PC-3 (cell line): Measurements from ENCODE around the gene MRAS.

Experiments
- CTCF ChIP-seq: fragments of 300-600 bp; sonication (generic); conservative IDR thresholded peaks from 2 replicates; pipeline ENCODE4 v1.5.1; 2017; ENCODE audit warnings: antibody characterized with exemption, low read depth, mild to moderate bottlenecking, low read length
- EZH2 ChIP-seq: fragments of 300-600 bp; sonication (generic); IDR thresholded peaks from one replicate; pipeline ENCODE4 v1.6.1; 2017; ENCODE audit warnings: antibody characterized with exemption, mild to moderate bottlenecking, low read length; ENCODE audit not compliant: unreplicated experiment
- EZH2phosphoT487 ChIP-seq: fragments of 300-600 bp; sonication (generic); IDR thresholded peaks from 2 replicates; pipeline ENCODE4 v1.6.1; 2018; ENCODE audit warnings: mild to moderate bottlenecking, antibody characterized with exemption, low read length, borderline replicate concordance

GRCh38 chr3:138439646-138440045 is 91.3 kb downstream of the MRAS start:
- TF ChIP-seq CTCF (no peak), EZH2 (no peak), EZH2phosphoT487 (no peak)
